Suppressor macrophage treated with lipopolysaccharide for 1 hour (primary cell): ENCODE results near the gene TMC5.
"Not testable (repeated sequence)": the region's sequence is repeated elsewhere in the genome, so short reads cannot be mapped to it uniquely, and the experiment has no call there.

Experiments
- DNase-seq, 3 donors: peaks; one replicate each; pipeline ENCODE4 v3.0.0-alpha.2; 2020 to 2022

Gene TMC5

DNA sequence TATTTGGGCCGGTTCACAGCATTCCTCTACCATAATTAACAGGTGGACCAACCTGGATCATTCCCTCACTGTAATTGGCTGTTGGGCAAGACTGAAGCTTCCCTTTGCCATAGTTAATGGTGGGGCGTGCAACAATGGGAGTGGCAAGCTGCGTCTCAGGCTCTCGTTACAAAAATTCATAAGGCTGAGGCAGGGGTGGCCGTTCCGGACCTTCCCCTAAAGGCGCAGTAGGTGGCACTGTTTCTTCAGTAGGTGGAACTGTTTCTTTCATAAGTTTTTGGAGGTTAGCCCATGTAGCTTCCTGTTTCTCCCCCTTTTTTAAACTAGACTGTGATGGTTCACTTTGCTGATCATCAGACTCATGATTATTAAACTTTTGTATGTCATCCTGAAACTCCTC lies 17.0 kb upstream of the TMC5 start:
- no peak for DNase-seq

DNA sequence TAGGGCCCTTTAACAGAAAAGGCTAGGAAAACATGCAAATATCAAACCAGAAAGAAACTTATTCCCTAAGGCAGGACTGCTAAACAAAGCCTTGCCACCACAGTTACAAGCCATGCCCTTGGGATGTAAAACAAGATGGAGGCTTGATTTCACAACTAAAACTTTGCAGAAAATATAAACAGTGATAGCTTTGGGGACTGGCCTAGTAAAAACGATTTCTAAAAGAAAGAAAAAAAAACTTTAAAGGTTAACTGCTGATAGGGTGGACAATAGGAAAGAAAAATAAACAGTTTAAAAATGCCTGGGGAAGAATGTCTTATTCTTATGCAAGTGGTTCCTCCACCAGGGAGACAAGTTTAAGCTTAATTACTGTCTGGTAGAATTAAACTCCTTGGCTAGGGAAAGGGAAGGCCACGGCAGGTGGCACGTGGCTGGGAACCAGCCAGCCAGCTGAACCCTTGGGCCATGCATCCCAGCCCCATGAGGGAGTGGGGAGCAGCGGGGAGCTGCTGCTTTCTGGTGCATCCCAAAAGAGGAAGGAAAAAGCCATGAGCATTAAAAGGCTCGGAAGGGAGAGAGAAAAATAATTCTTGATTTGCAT lies 10.7 kb upstream of the TMC5 start:
- no peak for DNase-seq

DNA sequence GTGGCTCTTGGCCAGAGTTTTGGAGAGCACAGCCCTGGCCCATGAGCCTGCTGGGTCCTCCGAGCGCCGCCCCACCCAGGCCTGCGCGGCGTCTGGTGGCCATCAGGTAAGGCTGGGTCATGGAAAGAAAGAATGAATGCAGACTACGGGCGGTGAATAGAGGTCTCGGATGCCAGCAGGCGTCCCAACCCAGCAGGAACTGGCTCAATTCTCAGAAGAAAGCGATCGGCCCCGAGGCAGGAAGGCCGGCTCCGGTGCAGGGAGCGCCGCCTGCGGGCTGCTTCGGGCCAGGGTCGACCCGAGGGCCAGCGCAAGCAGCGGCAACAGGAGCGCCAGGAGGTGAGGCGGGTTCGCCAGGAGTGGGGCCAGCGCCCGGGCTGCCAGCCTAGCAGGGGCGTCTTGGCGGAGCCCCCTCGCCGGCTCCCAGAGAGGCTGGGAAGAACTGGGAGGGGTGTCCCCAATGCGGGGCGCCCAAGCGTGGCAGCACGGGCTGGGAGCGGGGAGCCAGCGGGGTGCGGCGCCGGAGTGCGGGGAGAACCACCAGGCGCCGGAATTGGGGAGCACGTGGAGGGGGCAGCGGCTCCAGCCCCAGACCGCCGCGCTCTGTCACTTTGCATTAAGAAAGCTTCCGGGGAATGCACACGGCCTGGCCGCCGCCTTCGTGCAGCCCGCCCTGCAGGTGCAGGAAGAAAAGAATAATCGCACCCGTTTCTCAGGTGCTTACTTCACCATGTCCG lies 7.1 kb upstream of the TMC5 start:
- DNase-seq = peak in 1 of 3 donors; percentile 9

DNA sequence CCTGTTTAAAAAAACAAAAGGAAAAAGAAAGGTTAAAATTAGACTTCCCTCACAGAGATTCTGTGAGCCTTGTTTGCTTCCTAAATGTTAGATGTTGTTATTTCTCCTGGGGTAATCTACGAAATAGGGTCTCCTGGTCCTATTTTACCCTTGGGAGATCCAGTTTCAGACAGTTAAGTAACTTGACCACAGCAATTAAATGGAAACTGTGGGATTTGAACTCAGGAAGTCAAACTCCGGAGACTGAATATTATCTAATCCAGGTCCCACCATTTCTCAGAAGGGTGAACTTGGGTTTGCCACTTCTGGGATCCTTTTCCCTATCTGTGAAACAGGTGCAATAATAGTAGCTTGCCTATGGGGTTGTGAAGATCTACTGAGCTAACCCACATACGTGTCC lies 6.4 kb upstream of the TMC5 start:
- DNase-seq = no peak

- DNase-seq = not testable (repeated sequence)
Observed at GRCh38 chr16:19412055-19412454, 5.6 kb upstream of the TMC5 start.

- DNase-seq = no peak
Observed at GRCh38 chr16:19415461-19415860, 2.2 kb upstream of the TMC5 start.

DNA sequence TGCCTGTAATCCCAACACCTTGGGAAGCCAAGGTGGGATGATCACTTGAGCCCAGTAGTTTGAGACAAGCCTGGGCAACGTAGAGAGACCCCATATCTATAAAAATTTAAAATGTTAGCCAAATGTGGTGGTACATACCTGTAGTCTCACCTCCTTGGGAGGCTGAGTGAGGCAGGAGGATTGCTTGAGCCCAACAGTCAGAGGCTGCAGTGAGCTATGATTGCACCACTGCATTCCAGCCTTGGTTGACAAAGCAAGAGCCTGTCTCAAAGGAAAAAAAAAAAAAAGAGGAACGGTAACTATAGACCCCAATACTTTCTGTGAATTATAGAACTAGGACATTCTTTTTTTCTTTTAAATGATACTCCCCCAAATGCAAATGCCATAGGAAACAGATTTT lies 1.8 kb upstream of the TMC5 start:
- DNase-seq = no peak

GRCh38 chr16:19418200-19418599 lies 517 bp downstream of the TMC5 start:
- DNase-seq = no peak

GRCh38 chr16:19419698-19420075 lies 2.0 kb downstream of the TMC5 start:
- DNase-seq = no peak

- DNase-seq = no peak
Observed at GRCh38 chr16:19424478-19424877, 6.8 kb downstream of the TMC5 start.

DNA sequence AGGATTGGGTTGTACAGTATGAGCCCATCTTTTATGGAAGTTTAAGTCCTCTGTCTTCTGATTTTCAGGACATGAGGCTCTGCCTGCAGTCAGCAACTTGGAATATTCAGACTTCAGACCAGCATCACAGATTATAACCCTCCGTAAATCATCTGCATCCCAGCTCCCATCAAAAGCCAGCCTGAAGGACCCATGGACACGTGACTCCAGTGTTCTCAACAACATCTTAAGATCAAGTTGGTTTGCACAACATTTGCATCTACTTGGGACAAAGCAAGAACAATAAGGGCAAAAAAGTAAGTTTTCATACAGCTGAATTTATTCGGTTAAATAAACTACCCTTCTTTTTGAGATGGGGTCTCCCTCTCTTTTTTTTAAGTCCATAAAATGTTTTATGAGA lies 12.7 kb downstream of the TMC5 start:
- no peak for DNase-seq

- DNase-seq = no peak
Observed at GRCh38 chr16:19431636-19432340, 14.1 kb downstream of the TMC5 start.

DNA sequence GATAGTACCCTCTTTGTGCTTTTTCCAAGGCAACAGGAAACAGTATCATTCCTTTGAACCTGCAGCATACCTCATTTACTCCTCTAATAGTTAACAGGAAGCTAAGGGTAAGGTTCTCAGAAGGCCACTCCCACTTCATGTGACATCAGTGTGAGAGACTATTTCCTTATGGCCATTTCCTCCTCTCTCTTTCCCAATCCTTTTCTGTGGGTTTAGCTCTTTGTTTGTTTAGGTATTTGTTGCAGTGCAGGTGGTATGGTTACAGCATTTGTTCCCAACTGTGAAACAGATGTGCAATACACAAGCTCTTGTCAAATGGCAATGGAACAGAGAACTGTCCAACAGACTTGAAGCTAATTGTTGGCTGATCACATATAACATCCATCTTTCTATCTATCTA lies 14.7 kb downstream of the TMC5 start:
- peak in 2 of 3 donors; percentile 15 to 30 for DNase-seq

DNA sequence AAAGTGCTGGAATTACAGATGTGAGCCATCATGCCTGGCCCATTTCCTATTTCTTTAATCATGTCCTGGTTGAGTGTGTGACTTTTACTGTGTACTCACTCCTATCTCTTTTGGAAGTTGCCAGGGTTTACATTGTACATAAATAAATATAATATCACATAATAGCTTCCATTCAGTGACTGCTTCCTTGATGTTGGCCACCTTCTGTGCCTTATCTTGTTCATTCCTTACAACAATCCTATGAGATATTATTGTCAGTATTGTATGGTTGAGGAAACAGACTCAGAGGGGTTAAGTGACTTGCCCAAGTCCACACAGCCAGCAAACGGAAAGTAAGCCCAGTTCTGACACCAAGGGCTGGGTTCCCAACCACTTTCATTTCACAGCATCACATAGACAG lies 16.9 kb downstream of the TMC5 start:
- no peak for DNase-seq

GRCh38 chr16:19436540-19436939 lies 18.9 kb downstream of the TMC5 start:
- DNase-seq = no peak

GRCh38 chr16:19437280-19437679 lies 19.6 kb downstream of the TMC5 start:
- DNase-seq = no peak

- DNase-seq = no peak
Observed at GRCh38 chr16:19438739-19439138, 21.1 kb downstream of the TMC5 start.

GRCh38 chr16:19439483-19439882 lies 21.8 kb downstream of the TMC5 start:
- no peak for DNase-seq

DNA sequence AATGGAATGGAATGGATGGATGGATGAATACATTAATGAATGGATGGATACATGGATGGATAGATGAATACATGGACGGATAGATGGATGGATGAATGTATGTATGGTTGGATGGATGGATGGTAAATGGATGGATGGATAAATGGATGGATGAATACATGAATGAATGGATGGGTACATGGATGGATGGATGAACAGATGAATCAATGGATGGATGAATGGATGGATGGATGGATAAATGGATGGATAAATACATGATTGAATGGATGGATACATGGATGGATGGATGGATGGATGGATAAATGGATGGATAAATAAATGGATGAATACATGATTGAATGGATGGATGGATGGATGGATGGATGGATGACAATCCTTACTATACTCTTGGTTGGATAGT lies 26.0 kb downstream of the TMC5 start:
- no peak for DNase-seq

DNA sequence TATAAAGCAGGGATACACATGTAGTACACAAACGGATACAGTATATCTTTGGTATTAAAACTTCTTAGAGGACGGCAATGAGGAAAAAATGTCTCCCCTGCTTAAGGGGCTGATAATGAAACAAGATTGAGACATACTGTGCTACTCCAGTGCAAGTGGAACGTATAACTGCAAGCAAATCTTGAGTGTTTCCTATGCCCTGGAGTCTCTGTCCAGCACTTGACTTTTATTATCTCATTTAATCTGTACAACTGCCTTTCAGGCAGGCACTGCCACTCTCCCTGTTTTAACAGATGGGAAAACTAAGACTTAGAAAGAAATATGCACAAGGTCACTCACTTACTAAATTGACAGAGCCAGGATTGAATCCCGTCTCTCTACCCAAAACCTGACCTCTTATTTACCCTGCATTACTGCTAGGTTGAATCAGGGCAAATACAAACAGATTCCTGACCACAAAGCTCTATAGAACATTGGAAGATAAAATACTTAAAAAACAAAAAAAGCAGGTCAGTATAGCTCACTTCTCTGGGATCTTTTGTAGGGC lies 28.7 kb downstream of the TMC5 start:
- no peak for DNase-seq

GRCh38 chr16:19446886-19447285 lies 29.2 kb downstream of the TMC5 start:
- no peak for DNase-seq

GRCh38 chr16:19450186-19450585 lies 32.5 kb downstream of the TMC5 start:
- DNase-seq = no peak

DNA sequence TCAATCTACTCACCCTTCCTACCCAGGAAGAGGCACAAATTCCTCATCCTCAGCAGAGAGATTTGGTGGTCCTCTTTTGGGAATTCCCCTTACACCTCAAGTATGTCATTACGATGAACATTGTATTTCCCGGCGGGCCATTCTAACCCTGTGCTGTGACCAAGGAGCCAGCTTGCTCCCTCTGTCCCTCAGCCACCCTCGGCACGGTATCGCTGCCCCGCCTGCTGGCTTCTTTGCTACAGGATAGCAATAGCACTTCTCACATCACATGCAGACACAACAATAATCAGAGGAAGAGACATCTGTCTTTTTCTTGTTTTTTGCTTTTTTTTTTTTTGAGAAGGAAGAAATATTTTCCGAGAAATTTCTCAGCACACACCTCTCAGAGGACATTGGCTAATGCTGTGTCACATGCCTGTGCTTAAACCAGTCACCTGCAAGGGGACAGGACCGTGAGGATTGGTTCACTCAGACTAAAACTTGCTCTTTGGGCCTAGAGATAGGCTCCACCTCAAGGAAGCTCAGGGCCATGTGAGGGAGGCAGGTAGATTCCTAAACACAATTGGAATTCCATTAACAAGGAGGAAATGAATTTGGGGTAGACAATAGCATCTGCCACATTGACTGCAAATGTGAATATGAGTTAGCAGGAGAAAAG lies 41.2 kb downstream of the TMC5 start:
- no peak for DNase-seq

DNA sequence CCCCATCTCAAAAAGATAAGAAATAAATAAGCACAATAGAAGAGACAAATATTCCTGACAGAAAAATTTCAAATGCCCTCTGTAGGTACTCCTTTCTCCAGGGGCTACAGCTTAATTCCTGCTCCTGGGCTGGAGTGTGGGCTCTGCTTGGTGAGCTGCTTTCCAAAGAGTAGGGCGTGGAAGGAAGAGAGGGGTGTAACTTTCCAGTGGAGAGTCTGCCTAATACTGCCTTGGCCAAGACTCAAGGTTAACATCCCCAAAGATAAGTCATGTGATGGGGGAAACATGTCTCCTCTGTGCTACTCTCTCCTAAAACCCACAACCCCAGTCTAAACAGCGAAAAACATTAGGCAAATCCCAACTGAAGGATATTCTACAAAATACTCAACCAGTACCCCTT lies 42.7 kb downstream of the TMC5 start:
- DNase-seq = no peak
